NCI-H2107 treated with DMSO at 0.1 percent for 48 hours (cell line): ENCODE measurements around the gene OBP2A.

Experiments used
- DNase-seq: peaks from one replicate; lab custom pipeline; 2025; ENCODE audit not compliant: unreplicated experiment; lab: John Stamatoyannopoulos, UW

The OBP2A gene

DNA sequence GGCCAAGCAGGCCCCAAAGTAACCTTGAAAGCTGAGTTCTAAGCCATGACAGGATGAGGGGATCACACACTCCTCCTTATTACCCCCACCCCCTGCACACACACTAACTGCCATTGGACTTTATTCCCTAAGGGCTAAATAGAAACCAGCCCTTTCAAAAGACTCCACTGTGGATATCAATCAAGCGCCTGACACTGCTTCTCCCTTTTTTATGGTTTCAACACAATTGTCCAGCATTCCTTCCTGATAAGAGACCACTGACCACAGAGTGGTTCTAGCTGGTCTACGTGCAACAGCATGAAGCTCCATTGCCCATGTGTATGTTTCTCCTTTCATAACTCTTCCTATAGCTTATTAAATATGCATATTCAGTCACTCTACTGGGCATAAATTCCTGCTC lies 50.3 kb downstream of the OBP2A start:
- DNase-seq, result no peak
